GM18858 (cell line): ENCODE measurements around the gene LMO3.

Experiments used
- ATAC-seq: cut with Tn5 transposase; IDR thresholded peaks from one replicate; pipeline ENCODE4 v1.9.1; 2021; ENCODE audit not compliant: unreplicated experiment

LMO3 gene

DNA sequence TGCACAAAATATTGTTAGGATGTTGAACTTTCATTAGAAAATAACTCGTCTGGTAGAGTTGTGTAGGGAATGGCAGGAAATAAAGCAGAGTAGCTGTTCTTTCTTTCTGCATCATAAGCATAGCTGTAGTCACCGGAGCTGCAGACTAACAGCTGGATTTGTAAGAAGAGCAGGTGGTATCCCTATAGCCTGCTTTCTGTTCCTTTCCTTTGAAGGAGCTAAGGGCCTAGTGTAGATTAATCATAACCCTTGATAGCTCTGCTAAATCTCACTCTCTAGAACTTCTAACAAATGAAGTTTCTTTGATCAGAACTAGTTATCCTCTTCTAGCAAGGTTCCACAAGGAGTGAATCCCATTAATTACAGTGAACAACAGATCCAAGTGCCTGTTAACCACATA lies 3.5 kb downstream of the LMO3 start:
- no peak for ATAC-seq

DNA sequence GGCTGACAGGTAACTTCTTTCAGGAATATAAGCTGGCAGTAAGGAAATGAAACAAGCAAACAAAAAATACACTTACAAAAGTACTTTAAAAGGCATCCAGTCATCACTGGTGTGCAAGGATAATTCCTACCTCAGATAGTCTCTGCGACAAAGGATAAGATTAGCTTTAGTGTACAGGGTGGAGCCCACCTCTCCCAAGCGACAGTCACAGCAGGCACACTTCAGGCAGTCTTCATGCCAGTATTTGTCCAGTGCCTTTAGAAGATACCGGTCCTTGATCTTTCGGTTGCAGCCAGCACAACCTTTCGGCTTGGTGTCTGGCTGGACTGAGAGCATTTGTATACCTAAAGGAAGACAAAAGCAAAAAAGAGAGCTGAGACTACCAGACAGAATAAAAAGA lies 5.4 kb downstream of the LMO3 start:
- ATAC-seq = no peak

DNA sequence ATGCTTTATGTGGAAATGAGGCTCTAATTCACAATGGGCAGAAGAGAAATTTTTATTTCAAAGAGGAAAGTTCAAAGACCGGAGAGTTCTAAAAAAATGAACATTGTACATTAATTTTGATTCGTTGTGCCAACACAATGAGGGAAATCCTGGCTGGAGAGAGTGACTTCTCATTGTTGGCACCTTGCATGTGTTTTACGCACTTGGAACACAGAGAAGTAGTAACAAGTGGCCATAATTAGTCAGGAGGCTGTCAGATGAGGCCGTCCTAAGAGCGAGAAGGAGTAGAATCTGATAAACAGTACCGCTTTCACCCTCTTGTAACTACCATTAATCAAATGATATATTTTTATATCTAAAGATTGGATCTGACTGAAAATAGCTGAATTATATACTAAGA lies 6.9 kb downstream of the LMO3 start:
- no peak for ATAC-seq

DNA sequence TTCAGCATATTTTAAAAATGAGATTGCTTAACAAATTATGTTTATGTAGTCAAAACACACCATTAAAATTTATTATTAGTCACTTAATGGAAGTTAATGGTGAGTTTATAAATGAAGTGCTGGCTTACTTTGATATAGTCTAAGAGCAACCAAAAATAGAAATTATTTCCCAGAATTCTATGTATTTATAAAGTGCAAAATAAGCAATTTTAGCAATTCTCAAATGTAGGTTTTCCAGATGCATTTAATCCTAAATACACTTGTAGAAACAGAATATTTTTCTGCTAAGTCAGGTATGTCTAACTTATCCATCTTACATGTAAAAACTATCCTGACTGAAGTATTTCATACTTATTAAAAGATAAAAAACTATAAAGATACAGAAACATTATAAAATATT lies 11.2 kb downstream of the LMO3 start:
- no peak for ATAC-seq

DNA sequence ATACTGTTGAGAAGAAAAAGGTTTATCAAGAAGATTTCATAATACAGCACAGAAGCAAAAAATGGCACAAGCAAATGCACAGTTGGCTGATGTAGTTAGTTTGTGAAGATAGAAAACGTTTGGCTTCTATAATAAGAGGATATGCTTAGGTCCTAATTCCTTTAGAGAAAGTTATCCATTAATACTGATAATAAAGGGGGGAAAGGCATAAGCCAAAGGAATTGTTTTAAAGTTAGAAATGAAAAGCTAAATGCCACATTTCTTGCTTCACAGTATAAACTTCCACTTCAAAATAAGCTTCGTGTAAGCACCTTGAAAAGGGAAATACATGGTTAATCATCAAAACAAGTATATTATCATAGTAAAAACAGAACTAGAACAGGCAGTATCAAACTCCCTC lies 12.4 kb downstream of the LMO3 start:
- no peak for ATAC-seq

DNA sequence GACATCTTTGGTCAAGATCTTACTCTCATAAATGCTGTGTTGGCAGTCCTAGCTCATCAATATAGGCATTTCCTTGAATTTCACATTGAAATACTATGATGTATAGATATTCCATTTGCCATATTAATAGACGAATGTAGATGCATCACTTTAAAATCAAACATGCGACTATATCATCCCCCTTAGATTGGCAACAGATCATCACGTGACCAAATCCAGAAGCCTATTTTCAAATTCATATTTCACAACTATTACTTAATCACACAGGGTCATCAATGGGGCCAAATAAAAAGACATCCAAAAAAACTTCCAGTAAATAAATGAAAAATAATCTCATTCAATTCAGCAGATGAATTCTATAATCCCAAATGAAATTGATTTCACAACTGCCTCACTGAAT lies 15.3 kb downstream of the LMO3 start:
- ATAC-seq = no peak

DNA sequence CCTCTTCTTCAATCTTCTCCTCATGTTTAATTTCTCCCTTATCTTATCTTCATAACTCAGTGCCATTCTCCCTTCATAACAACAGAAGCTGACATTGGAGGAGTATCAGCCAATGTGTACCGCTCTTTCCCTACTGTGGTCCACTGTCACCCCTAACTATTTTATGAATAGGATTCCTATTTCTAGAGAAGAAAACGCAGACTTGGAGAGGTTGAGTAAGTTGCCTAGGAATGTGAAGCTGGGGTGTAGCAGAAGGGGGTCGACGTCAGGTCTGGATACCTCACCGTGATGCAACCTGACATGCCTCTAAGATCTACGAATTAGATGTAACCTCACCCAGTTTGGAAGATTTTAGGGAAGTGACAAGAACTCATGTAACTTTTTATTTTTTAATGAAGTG lies 17.1 kb downstream of the LMO3 start:
- ATAC-seq = no peak

DNA sequence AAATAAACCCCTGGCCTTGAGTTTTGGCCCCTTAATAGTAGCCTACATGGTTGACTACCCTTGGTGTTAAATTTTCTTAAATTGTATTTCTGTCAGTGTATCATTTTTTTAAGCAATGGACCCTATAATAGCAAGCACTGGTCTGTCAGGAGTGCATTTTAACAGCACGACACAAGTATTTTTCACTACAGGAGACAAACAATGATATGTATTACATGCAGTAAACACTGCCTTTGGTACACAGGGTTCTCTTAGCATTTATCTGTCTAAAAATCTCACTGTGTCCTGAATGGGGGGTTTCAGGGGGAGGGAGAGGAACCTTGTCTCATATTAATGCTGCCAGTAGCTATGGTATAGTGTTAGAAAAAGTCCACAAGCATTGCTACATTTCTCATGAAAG lies 18.4 kb downstream of the LMO3 start:
- no peak for ATAC-seq

DNA sequence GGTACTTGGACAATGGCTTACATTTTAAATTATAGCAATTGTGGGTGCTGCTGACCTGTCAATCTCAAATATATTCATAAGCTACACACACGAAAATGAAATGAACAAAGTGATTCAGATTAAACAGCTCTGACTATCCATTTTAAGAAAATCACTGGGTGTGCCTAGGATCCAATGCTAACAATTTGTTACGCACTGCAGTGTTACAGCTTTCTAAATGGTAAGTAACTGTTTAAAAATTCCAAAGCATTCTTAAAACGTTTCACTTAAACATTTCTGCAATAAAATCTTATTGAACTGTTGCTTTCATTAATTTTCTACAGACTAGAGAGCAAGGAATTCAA lies 18.9 kb downstream of the LMO3 start:
- no peak for ATAC-seq

DNA sequence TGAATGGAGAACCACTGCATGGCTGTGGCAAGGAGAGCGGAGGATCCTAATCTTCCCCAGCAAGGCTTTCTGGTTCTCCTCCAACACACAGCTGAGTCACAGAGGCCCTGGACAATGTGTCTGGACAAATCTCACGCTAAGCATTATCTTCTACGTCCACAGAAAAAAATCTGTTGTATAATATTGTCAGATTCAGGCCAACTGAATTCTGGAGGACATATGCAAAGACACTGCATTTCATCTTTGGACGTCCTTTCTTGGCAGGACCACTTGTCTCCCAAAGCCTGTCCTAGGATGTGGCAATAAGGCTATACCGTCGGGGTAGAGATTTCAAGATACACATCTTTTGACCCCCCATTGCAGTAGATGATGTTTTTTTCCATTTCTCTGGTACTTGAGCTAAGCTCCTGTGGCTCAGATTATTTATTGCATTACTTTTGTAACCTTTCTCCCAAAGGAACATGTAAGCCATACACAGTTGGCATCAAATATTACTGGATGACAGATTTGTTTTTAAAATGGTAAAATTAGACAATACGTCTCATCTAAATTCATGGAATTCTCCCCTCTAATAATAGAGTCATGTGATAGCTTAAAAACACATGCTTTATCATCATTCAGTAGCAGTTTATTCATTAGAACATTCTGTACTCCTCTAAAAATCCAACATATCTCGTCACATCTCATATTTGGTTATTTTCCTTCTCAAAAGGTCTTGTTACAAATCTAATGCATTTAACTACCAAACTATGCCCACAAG lies 19.4 kb downstream of the LMO3 start:
- no peak for ATAC-seq

DNA sequence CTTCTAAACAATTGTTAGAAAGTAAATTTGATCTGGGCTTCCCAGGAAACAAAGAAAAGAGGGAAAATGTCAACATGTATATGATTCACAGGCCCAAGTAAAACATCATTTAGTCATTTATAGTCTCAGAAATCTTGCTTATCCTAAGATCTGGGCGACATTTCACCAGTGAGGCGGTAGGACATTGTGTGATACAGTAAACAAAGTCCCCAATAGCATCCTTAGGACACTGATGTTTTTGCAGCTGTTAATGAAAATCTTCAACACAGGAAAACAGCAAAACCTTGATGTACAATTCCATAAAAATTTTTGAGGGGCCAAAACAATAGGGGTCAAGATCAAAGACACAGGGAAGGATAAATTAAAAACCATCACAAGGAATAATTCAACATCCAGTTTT lies 20.2 kb downstream of the LMO3 start:
- ATAC-seq = no peak

DNA sequence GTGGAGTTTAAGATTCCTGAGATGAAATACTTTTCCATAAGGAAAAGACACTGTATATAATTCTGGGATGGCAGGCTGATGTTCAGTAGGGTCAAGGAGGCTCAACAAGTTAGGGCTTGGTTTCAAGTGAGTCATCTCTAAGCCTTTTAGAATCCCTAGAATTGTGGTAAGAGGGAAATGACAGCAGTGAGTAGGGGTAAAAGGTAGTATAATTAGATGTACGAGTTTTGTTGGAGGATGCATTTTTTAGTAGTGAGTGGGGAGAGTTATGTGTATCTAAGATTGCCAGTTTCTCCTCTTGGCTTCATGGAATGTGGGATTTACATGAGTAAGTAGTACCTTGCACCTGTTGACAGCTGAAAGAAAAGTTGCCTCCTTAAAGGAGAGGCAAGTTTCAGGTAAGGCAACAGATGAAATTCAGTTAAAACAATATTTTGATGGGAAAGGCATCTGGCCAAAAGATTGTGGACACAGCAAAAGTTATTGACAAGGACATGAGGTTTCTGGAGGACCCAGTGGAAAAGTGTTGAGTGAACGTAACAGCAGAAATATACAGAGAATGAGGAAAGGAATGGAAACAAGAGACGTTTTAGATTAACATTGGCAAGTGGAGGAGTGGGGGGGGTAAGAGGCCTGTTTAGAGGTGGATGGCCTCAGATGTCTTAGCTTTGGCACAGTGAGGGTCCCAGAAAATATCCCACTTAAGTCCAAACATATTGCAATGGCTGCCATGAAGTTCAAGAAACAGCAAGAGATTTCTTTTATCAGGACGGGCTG lies 21.8 kb downstream of the LMO3 start:
- ATAC-seq = no peak

DNA sequence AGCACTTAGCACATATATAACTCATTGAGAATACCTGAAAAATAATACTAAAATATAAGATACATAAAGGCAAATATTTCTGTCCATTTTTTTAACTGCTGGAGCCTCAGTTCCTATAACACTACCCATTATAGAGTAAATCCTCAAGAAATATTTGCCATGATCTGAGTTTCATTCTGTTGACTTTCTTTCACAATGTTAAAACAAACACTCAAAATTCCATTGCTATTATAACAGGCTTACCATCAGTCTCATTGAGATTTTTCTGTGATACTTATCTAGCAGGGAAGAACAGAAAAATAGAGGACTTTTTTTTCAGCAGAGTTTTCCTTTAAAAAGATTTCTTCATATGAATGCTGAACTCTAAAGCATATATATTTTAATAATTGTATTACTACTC lies 24.5 kb downstream of the LMO3 start:
- ATAC-seq = no peak

DNA sequence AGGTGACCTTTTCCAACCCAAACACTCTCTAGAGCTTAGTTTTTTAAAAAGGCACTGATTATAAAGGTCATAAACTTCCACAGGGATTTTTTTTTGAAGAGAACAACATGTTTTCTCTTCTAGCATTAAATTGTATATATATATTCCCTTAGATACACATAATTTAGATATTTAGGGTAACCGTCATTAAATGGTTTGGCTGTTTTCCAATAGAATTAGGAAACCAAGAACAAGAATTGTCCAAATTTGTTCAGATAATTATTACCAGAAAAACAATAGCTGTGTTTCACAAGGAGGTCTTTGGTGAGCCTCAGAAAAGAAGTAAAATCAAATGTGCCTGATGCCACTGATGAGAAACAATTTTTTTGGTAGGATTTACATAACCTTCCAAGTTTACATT lies 26.9 kb downstream of the LMO3 start:
- ATAC-seq = no peak

DNA sequence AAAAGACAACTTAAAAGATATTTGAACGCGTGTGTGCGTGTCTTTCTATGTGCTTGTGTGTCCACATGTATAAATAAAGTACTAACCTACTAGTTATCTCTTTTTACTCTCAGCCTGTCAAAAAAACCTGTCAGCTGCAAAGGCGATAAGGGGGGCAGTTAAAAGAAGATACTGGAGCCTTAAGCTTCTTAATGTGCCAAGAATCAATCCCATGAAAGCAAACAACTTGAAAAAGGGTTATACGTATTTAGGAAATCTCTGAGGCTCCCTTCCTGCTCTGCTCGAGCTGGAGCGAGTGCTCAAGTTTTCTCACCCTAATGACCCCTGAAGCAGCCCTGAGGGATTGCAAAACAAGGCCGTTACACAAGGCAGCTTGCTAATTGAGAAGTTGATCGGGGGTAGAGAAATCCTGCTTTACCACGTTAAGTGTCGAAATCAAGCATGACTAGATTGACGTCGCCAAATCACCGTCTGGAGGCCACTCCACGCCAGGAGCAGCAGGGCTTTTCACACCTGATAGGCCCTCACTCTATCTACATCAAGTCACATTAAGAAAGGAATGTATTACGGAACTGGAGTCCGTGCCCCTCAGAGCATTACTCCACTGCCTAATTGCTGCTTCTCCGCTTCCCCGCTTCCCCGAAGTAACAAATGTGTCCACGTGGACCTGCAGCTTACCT lies 32.4 kb downstream of the LMO3 start:
- no peak for ATAC-seq

DNA sequence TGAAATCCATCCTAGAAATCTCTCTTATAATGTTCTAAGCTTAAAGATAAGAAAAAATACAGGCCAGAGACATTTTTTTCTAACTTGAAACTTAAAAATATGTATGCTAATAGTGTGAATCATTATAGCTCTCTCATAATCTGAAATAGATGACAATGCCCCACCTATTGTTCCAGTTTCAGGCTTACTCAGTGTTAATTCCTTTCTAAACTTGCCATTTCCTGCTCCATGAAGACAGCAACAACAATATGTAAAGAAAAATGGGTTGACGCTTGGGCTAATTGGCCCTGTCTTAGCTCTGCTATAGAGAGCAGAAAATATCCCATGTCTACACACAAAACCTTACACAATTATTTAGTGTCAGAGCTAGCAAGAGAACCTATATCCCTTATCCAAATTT lies 37.1 kb downstream of the LMO3 start:
- peak; percentile 69 for ATAC-seq

DNA sequence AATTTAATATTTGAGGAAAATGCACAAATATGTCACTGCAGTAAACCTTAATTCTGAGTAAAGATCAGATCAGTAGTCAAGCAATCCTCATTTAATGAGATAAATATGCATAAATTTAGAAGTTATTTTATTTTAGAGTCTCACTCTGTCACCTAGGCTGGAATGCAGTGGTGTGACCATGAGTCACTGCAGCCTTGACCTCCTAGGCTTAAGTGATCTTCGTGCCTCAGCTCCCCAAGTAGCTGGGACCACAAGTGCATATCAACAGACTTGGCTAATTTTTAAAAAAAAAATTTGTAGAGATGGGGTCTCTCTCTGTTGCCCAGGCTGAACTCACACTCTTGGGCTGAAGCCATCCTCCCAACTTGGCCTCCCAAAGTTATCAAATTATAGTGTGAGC lies 41.3 kb downstream of the LMO3 start:
- ATAC-seq = no peak

DNA sequence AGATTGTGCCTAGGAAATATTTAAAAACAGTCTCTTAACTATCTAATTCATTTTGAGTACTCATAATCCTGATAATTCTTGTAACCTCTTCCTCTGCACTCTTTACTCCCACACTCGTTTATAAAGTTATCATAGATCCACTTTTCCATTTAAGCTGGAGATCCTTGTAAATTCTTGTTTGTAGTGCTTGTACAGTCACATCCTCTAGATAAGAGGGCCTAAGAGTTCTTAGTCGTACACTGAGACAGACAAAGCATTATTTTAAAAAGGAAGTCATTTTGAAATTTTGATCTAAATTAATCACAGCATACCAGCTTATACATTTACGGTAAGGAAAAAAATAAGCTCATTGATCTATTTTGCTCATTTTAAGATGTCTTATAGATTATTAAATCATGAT lies 42.5 kb downstream of the LMO3 start:
- ATAC-seq = no peak

DNA sequence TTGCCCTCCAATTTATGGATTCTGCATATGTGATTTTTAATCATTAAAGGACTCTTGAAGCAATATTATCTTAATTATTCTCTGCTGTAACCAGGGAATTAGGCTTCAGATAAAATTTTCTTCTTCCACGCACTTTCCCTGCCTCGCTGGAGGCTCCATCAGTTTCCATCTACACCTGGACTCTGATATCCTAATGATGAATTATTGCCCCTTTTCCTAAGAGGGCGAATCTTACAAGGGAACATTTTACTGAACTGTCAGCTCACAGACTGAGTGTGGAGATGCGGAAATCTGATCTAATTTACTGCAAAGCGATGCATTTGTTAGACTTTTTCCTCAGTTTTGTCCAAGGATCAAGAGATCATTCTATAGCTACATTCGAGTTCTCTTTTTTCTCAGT lies 43.0 kb downstream of the LMO3 start:
- no peak for ATAC-seq

DNA sequence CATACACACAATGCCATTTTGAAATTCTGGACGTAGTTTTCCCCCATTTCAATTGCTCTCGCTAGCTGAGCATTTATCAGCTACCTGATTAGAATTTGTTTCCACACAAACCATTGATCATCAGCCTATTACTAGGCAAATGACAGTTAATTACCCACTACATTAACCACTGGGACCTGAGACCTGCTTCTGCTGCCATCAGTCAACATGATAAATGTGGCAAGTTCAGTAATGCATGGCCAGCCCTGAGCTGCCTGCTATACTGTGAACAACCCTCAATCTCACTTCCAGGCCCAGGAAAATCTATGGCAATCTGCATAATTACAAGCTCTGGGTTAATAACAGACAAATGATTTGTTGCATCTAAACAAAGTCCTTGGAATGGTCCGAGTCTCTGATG lies 43.5 kb downstream of the LMO3 start:
- ATAC-seq = no peak

DNA sequence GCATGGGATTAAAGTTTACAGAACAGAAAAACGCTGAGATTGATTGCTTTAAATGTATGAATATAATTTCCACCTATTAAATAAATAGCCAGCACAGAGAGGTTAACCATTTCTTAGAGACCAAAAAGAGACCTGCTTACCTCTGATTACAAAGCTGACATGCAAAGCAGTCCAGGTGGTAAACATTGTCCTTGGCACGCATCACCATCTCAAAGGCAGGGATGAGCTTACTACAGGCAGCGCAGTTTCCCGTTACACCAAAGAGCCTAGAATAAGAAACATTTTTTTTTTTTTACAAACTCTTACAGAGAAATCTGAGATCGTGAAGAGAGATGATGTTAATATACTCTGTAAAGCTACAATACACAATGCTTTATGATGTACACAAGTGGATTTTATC lies 45.7 kb downstream of the LMO3 start:
- no peak for ATAC-seq

DNA sequence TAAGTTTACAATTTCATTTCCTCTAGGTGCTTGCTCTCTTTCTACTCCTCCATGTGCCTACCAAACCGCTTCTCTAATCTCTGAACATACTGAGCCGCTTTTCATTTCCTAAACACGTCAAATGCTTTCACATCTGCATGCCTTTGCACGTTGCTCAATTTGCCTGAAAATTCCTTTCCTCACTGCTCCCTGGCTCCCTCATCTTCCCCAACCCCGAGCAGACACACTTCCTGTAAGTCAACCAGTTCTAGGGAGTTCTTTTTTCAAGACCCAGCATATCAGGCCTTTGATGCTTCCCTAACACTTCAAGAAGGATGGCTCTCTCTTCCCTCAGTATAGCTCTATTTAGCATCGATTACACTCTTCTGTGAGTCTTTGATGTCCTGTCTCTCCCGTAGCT lies 50.3 kb downstream of the LMO3 start:
- ATAC-seq = no peak
